Fibroblast of lung (primary cell): ENCODE results near the gene ZDHHC3.

Experiments
- CTCF ChIP-seq, 2 donors: IDR thresholded peaks in 1 of 2; conservative IDR thresholded peaks in 1 of 2; 1 replicate in 1 of 2; 2 replicates in 1 of 2; pipeline ENCODE4 v1.5.1; 2011 to 2012; ENCODE audit warnings: low read length in 2 of 2, control low read depth in 1 of 2, inconsistent platforms in 1 of 2, low read depth in 1 of 2, mild to moderate bottlenecking in 1 of 2
- EZH2 ChIP-seq: IDR thresholded peaks from 2 replicates; pipeline ENCODE4 v1.5.1; 2012; ENCODE audit warnings: low read length, control low read depth, mild to moderate bottlenecking; ENCODE audit errors: missing control alignments

DNA sequence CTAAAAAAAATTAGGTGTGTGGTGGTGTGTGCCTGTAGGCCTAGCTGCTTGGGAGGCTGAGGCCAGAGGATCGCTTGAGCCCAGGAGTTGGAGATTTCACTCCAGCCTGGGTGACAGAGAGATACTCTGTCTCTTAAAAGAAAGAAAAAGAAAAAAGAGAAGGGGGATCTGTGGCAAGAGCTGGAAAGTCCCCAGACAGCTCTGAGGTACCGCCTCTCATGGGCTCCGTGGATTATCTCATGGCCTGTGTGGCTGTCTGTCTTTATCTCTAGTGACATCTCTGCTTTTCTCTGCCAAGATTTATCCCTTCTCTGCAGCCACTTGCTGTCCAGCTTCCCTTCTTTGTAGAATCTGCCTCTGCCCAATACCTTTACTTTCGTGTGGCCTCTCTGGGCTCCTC is 5.8 kb upstream of the ZDHHC3 start:
- TF ChIP-seq CTCF (conservative IDR thresholded peaks at IDR 0.05 in 1 of 2, IDR thresholded peaks at IDR 0.05 in 1 of 2; ENCODE audit: low read depth in 1 of 2, low read length in 2 of 2) (no peak), EZH2 (no peak)
